GM19035 (cell line): ENCODE data around the gene KRTAP10-2.

ENCODE experiments used
- ATAC-seq: cut with Tn5 transposase; IDR thresholded peaks from one replicate; pipeline ENCODE4 v1.9.1; 2021; ENCODE audit not compliant: unreplicated experiment

KRTAP10-2 gene

DNA sequence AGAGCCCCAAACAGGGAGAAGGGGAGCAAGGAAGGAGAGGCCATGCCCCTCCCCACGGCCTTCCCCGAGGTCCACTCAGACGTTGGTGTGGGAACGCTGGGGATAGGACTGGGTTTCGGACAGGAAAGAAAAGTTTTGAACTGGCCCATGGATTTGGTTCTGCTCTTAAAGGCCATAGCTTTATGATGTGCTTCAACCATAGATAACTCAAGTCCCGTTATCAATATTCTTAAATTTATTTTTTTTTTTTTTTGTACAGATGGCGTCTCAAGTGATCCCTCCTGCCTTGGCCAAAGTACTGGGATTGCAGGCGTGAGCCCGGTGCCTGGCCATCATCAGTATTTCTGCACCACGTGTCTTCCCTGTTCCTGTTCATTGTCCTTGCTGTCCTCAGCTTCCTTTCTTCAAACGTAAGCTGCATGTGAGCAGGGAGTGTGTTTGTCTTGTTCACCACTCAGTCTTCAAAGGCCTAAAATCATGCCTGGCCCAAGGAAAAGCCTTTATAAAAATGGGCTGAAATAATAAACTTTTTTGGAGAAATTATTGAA, 10.5 kb downstream of the KRTAP10-2 start:
- no peak for ATAC-seq

DNA sequence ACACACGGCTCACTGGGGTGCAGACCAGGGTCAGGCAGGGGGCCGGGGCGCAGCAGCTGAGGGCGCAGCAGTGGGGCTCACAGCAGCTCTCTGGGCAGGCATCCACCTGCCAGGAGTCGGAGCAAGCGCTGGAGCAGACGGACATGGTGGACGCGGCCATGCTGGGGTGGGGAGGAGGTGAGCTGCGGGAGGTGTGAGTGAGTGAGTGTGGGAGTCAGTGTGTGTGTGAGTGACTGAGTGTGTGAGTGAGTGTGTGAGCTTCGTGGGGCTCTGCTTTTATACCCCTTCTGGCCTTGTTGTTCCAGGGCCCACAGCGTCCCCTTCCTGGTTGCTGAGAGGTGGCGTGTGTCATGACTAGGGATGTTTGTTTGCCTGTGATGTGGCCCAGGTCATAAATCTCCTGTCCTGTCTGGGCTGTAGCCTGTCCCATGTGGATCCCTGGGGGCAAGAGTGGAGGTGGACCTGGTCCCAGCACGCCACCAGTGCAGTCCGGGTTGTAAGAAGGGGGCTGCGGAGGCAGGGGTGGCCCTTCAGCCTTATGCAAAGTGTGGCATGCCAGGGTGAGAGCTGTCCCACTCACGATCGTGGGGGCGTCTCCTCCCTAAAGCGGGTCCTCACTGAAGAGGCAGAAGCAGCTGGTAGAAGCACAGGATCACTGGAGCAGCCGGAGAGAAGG, 11.2 kb downstream of the KRTAP10-2 start, which contains the start of gene KRTAP10-1:
Gene KRTAP10-1 (minus strand): TSS at position 205 of the 676 bp plus-strand sequence. CDS start 45 bp downstream, at position 160.
- no peak for ATAC-seq

DNA sequence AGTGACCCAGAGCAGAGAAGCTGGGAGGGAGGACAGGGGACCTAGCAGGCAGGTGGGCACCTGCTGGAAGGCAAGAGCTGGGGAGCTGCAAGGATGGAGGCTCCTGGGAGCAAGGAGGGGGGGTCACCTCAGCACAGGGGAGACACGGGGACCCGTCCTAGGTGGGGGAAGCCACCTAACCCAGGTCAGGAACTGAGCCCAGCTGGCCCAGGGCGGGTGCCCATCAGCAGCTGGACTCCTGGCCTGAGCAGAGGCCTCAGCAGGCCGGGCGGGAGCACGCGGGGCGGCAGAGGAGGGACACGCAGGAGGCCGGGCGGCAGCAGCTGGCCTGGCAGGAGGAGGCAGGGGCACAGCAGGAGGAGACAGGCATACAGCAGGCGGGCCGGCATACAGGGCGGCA, 12.3 kb downstream of the KRTAP10-2 start:
- no peak for ATAC-seq

DNA sequence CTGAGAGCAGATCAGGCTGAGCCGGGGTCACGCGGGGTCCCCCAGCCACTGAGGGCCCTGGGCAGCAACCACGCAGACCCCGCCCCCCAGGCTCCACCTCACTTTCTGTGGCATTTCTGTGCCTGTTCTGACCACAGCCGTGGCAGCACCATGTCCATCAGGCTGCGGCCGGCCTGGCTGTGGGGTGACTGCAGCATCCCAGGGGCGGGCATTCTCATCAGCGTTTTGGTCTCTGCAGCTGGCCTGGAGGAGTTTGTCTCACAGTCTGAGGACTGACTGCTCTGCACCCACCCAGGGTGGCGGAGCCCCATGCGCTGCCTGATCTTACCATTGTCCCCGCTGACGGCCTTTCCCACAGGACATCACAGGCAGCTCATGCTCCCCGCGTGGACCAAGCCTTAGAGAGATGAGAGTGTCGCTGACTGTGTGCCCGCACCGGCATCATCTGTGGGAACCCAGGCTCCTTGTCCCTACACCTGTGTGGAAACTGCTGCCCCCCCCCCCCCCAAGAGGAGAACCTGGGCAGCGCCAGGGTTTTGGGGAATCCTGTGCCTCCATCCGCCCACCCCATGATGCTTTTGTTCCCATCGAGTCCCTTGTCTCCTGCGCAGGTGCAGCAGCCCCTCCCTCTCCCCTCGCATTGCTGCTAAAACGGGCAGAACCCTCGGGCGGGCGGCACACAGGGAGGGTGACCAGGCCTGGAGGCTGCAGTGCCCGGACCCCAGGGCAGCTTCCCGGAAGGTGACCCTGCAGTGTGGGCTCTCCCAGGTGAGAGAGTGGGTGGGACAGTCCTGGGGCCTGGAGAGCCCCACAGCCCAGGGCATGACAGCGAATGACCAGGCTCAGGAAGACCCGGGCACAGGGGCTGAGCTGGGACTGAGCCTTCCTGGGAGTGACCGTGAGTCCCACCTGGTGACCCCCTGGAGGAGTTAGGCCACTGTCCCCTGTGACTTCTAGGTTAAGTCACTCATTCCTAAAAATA, 13.1 kb downstream of the KRTAP10-2 start:
- ATAC-seq = no peak

DNA sequence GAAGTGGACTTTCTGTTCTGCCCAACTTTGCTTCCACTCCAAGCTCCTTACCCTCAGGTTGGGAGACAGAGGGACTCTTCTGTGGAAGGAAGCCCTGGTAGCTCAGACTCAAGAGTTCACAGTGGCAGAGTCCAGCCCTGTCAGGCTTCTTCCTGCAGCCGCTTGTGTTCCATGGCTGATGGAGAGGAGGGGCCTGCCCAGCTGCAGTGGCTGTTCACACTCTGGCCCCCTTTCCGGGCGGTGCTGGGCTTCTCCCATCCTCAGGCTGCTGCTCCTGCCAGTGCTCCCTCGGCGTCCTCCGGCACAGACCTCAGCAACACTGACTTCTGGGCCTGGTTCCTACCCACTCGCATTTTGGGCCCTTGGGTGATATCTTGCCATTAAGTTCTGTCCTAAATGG, 15.3 kb downstream of the KRTAP10-2 start:
- no peak for ATAC-seq

DNA sequence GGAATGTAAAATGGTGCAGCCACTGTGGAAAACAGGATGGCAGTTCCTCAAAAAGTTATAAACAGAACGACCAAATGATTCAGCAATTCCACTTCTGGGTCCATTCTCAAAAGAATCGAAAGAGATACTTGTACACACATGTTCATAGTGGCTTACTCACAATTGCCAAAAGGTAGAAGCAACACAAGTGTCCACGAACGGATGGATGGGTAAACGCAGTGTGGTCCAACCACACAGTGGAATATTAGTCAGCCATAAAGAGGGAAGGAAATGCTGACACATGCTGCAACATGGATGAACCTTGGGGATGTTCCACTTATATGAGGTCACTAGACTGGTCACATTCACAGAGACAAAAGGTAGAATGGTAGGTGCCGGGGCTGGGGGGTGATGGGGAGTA, 16.6 kb downstream of the KRTAP10-2 start:
- ATAC-seq = no peak

DNA sequence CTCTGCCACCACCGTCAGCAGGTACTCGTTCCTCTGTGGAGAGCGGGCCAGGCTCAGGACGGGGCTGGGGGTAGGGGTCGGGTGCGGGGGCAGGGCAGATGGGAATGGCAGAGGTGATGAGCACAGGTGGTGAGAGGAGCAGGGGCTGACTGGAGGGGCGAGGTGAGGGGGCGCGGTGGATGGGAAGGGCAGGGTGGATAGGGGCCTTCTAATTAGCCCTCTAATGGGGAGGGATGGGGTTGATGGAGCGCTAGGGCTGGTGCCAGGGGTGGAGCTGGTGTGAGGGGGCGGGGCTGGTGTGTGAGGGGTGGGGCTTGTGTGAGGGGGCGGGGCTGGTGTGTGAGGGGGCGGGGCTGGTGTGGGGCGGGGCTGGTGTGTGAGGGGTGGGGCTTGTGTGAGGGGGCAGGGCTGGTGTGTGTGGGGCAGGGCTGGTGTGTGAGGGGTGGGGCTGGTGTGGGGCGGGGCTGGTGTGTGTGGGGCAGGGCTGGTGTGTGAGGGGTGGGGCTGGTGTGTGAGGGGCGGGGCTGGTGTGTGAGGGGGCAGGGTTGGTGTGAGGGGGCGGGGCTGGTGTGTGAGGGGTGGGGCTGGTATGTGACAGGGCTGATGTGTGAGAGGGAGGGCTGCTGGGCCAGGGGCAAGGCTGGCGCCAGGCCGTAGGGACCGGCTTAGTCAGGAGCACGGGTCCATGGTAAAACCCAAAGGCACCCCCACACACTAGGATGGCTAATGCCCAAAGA, 17.2 kb downstream of the KRTAP10-2 start:
- ATAC-seq = no peak

DNA sequence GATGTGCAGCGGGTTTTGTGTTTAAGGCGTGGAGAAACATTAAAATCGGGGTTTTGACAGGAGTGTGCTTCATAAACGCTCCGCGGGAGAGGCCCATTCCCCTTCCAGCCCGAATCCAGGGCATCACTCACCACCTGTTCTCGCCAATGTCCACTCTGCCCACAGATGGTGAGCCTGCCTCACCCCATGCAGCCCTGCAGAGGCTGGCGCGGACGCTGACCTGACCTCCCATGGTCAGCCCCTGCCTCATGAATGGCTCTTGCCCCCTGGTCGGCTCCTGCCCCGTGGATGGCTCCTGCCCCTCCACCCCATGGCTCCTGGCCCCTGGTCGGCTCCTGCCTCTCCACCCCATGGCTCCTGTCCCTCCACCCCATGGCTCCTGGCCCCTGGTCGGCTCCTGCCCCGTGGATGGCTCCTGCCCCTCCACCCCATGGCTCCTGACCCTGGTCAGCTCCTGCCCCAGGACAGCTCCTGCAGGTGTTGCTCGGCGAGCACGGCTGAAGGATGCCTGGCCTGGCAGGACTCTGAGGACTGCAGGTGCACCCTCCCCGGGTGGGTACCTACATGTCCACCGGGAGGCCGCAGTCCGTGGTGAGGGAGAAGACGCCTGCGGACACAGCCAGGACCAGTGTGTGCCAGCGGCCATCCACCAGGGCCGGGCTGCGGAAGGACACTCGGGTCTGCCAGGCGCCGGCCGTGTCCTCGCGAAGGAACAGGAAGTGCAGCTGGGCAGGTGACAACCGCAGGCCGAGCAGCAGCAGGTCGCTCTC, 18.0 kb downstream of the KRTAP10-2 start:
- ATAC-seq = no peak

DNA sequence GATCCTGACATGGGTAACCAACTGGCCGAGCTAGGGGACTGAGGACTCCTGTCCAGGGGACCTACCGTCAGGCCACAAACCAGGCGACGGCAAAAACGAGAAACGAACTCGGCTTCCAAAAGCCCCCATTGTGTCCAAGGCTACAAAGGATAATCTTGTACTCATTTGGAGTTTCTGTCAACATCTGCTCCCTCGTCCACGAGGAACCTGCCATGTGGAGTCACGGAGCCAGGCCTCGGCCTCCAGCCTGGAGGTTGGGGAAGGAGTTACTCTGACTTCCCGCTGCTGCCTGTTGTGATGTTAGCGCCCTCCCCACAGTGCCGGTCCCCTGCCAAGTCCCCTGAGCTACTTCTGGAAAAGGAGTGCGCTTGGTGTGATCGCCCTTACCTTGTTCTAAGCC, 18.6 kb downstream of the KRTAP10-2 start:
- no peak for ATAC-seq

DNA sequence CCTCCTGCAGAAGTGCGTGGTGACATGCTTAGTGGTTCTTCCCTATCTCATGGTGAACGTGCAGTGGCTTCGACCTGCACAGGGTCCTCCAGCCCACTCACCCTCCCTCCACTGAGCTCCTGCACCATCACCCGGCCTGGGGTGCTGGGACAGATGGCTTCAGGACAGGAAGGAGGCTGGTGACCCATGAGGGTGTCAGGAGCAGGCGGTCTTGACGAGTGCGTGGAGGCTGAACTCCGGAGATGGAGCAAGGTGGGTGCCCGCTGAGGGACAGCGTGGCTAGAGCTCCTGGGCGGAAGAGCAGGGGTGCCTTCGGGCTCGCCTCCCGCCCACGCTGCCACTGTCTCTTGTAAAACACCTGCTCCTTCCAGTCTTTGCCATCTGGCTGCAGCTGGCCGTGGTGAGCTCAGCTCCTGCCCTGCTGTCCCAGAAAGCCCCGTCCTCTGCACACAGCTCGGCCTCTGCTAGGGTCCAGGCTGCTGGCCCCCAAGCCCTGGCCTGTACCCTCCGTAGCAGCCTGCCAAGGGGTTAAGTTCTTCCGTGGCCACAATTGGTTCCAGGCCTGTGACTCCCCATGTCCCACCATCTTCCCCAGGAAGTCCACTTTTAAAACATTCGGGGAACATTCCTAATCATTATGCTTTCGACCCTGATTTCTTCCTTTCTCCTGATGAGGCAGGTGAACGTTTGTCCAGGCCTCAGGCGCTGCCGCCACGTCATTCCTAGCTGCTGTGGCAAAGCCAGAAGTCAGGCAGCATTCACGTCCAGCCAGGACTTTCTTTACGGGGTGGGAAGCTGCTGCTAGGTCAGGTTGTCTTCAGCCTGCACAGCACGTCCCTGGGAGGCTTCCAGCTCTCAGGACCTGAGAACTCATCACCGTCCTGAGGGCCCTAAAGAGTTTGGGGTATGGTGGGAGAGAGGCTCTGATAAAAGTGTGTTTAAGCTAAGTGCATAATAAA, 19.4 kb downstream of the KRTAP10-2 start:
- no peak for ATAC-seq

DNA sequence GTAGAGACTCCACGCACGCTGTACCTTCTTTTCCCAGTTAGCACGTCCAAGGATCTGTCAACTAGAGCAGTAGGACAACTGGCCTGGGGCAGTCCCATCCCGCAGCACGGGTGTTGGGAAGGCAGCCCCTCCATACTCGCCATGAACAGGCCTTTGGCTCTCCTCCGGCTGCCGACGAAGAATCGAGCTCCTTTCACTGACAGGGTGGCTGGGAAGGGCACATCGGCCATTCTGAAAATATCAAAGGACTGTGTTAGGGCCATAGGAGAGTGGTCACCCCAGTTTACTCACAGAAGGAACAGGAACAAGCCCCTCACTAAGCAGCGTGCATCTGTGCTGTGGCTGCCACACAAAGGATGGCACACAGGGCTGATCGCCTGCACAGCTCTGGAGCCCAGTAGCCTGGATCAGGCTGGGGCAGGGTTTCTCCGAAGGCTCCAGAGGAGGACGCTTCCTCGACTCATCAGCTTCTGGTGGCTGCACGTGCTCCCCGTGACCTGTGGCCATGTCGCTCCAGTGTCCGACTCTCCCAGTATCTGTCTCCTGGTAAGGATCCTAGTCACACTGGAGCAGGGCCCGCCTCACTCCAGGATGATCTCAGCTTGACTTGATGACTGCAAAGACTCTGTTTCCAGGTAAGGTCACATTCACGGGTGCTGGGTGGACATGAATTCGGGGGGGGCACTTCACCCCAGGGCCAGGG, 20.3 kb downstream of the KRTAP10-2 start:
- ATAC-seq = no peak

DNA sequence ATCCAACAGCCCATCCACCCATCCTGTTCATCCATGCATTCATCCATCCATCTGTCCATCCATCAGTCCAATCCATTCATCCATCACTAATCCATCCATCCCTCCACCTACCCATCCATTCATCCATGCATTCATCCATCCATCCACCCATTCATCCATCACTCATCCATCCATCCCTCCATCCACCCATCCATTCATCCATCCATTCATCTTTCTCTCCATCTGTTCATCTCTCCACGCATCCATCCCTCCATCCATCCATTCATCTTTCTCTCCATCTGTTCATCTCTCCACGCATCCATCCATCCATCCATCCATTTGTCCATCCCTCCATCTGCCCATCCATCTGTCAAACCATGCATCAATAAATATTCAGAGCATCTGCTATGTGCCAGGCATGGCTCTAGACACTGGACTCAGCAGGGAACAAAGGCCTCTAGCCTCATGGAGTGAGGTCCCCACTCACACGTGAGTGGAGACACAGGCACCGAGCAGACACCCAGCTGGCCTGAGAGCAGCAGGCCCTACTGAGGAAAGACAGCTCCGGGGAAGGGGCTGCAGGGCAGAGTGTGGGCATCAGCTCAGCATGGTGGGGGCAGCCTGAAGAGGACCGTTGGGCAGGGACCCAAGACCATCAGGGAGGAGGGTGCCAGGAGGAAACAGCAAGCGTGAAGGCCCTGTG, 20.9 kb downstream of the KRTAP10-2 start:
- no peak for ATAC-seq

DNA sequence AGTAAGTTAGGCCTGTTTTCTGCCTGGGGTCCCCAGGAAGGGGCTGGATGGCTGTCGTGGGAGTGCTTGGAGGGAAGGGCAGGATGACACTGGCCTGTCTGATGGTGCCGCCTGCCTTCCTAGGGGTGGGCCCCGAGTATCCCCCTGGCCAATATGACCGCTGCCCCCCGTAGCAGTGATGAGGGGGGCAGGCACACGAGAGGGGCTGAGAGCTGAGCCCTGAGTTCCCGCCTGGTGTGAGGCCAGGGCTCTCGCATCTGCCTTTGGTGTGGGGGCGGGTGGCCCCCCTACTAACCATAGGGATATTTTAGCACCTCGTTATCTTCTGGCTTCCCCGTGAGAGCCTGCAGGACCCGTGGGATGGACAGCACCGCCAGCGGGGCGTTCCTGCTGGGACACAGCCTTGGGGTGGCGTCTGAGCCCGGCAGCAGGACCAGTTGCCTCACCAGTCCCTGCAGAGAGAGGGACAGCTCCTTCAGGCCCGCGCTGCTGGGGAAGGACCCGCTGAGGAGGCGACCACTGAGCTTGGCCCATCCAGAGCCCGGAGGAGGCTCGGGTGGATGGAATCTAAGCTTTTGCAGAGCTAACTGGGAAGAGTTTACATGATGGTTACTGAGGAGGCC, 21.7 kb downstream of the KRTAP10-2 start:
- ATAC-seq = no peak

DNA sequence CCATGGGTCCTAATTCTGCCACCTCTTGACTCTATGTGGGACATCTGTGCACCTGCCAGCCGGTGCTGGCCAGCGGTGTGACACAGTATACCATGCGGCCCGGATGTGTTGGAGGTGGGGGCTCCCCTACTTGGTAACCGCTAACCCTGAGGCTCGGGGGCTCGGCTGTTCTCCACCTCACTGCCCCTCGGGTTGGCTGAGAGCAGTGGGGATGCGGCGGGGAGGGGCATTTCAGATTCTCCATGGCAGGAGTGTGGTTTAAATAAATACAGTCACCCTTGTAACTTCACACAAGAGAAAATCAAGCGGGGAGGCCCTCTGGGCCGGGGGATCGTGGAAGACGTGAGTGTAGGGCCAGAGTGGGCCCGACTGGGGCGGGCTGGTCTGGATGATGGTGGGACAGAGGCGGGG, 22.3 kb downstream of the KRTAP10-2 start:
- no peak for ATAC-seq

DNA sequence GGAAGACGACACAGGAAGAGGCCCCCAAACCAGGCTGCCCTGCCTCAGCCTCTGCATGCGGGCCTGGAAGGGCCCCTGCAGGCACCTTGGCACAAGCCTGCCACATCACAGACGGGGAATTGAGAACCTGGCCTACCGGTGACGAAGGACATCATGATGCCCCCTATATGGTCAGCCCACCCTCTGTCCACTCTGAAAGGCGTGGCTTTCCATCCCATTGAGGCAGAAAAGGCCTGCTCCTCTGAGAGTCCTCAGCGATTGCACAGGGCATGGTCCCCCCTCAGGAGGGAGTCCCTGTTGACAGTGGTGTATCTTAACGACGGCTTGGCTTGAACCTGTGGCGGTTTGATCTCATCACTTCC, 22.7 kb downstream of the KRTAP10-2 start:
- ATAC-seq = no peak

DNA sequence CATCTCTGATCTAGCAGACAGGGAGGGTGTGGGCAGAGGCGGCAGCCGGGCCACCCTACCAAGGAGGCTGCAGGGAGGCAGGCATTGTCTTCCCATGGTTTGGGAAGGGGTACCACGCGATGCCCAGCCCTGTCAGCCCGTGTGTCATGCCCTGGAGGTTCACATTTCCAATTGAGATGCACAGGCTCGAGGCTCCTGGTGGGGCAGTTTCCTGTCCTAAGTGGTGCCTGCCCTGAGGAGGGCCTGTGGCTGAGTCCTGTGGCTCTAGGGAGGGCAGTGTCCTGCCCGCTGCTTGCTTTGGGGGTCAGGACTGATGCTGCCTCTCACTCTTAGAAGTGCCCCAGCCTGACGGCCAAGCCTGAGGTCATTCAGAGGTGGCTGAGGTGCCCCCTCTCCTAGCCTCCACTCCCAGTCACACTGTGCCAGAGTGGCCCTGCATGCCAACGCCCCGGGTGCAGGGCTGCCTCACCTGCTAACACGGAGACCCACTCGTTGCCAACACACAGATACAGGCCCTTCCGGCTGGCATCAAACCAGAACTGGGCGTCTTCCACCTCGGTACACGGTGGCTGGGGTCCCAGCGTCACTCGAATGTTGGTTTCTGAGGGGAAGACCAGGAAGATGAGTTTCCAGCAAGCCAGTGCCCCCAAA, 23.2 kb downstream of the KRTAP10-2 start:
- no peak for ATAC-seq
